ENCODE measurements around the gene GPR63. TPM values are rescaled to one million over a fixed set of nuclear protein-coding genes. Genes with fewer than 3 reads are reported as not detected.

Gene GPR63
- total and polyA plus RNA-seq, 2 donors (not counting 3 experiments of a cell fraction or from before 2014, with no cell fraction given), result 0.06 to 0.13 TPM

- H4K20me1 ChIP-seq (replicated peaks; ENCODE audit: control insufficient read depth, extremely low read depth, insufficient read depth, low read length), result no peaks in the 10 kb centered on the region
- CTCF ChIA-PET, result no interaction called here
- no peak for DNase-seq (ENCODE audit: low read depth, low spot score)
- no peaks in the 10 kb centered on the region for H3K27me3 ChIP-seq (ENCODE audit: control insufficient read depth in 2 of 2, insufficient read depth in 2 of 2, low read length in 2 of 2)
- TF ChIP-seq CTCF (IDR thresholded peaks at IDR 0.05; ENCODE audit: extremely low read depth in 1 of 2, insufficient read depth in 1 of 2, low read depth in 1 of 2, low read length in 2 of 2), result no peak
- no peak for TF ChIP-seq EZH2 (IDR thresholded peaks at IDR 0.05; ENCODE audit: borderline replicate concordance, low read depth, low read length, severe bottlenecking)
- no peak for TF ChIP-seq POLR2A (IDR thresholded peaks at IDR 0.05; ENCODE audit: low read depth, low read length)
- TF ChIP-seq MYC (IDR thresholded peaks at IDR 0.05; ENCODE audit: low read depth, low read length), result no peak
- TF ChIP-seq POLR2AphosphoS5 (IDR thresholded peaks at IDR 0.05; ENCODE audit: insufficient read depth, low read depth, low read length), result no peak
- TF ChIP-seq GATA2 (IDR thresholded peaks at IDR 0.05; ENCODE audit: insufficient read depth, insufficient read length, low read depth, low read length), result no peak
- TF ChIP-seq FOS (IDR thresholded peaks at IDR 0.05; ENCODE audit: borderline replicate concordance, insufficient read depth, low read length), result no peak
- no peak for TF ChIP-seq JUN (IDR thresholded peaks at IDR 0.05; ENCODE audit: borderline replicate concordance, insufficient read depth, insufficient read length, low read depth)
- TF ChIP-seq, protein P1, sequence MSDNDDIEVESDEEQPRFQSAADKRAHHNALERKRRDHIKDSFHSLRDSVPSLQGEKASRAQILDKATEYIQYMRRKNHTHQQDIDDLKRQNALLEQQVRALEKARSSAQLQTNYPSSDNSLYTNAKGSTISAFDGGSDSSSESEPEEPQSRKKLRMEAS (IDR thresholded peaks at IDR 0.05; ENCODE audit: insufficient read depth, insufficient read length), result no peak
- FAIRE-seq, result no peak
- POLR2A ChIA-PET, result no interaction called here
- no peaks in the 10 kb centered on the region for H3K4me1 ChIP-seq (ENCODE audit: control insufficient read depth, extremely low read depth, insufficient read depth, low read length)
- H3K36me3 ChIP-seq (ENCODE audit: control insufficient read depth in 2 of 2, extremely low read depth in 1 of 2, insufficient read depth in 2 of 2, low read length in 2 of 2), result no peaks in the 10 kb centered on the region
- no peak overlapping the region for H3K4me3 ChIP-seq (replicated peaks in 1 of 3; ENCODE audit: insufficient read depth in 1 of 3, low read depth in 1 of 3, low read length in 3 of 3)
- intact Hi-C loops (cut with micrococcal nuclease), result no loop called here
- H2AFZ ChIP-seq (ENCODE audit: low read depth, low read length), result no peak overlapping the region
- H3K4me2 ChIP-seq (ENCODE audit: insufficient read depth, low read length), result no peak overlapping the region
- H3K79me2 ChIP-seq (ENCODE audit: control insufficient read depth, insufficient read depth, low read length), result no peaks in the 10 kb centered on the region
- no peaks in the 10 kb centered on the region for H3K9me3 ChIP-seq (replicated peaks; ENCODE audit: control insufficient read depth, insufficient read depth, low read length)
- no TSS peak for BruUV-seq (replicated peaks)
- no peaks in the 10 kb centered on the region for H3K9me1 ChIP-seq (replicated peaks; ENCODE audit: control insufficient read depth, extremely low read depth, insufficient read depth, low read length)
- no peak overlapping the region for H3K9ac ChIP-seq (replicated peaks; ENCODE audit: extremely low read depth, insufficient read depth, low read length)
- dilution Hi-C loops (cut with MboI; ENCODE audit: extremely low pct_ligation_motif_present, low sequenced_read_pairs), result no loop called here
- no peak overlapping the region for H3K27ac ChIP-seq (ENCODE audit: insufficient read depth, low read depth, low read length)
These were observed 70.5 kb downstream of the GPR63 start for GRCh38 chr6:96766769-96767168.
